ENCODE measurements around the gene ZEB2.
A peak's percentile ranks its signal among the peaks of the same experiment; 100 is the strongest.

Gene ZEB2

GRCh38 chr2:144475569-144476275, 44.2 kb downstream of the ZEB2 start:
- no peak overlapping the region for H3K27ac ChIP-seq
- H3K27me3 ChIP-seq (ENCODE audit: insufficient read depth, low read depth) = no peaks in the 10 kb centered on the region
- TF ChIP-seq, protein P1, sequence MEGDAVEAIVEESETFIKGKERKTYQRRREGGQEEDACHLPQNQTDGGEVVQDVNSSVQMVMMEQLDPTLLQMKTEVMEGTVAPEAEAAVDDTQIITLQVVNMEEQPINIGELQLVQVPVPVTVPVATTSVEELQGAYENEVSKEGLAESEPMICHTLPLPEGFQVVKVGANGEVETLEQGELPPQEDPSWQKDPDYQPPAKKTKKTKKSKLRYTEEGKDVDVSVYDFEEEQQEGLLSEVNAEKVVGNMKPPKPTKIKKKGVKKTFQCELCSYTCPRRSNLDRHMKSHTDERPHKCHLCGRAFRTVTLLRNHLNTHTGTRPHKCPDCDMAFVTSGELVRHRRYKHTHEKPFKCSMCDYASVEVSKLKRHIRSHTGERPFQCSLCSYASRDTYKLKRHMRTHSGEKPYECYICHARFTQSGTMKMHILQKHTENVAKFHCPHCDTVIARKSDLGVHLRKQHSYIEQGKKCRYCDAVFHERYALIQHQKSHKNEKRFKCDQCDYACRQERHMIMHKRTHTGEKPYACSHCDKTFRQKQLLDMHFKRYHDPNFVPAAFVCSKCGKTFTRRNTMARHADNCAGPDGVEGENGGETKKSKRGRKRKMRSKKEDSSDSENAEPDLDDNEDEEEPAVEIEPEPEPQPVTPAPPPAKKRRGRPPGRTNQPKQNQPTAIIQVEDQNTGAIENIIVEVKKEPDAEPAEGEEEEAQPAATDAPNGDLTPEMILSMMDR (conservative IDR thresholded peaks at IDR 0.05; ENCODE audit: low read depth, low read length) = no peak
- H3K4me2 ChIP-seq = peak overlapping the region; percentile 29; the same call in 1 of the 2 replicates
- no peak overlapping the region for H2AFZ ChIP-seq (ENCODE audit: low read depth)
- H3K79me2 ChIP-seq (ENCODE audit: insufficient read depth, low read depth) = no peaks in the 10 kb centered on the region
- peaks cover 60% of the 10 kb centered on the region for H3K4me1 ChIP-seq (ENCODE audit: low read depth, poor library complexity, severe bottlenecking)
- H3K4me3 ChIP-seq (IDR thresholded peaks at IDR 0.05; ENCODE audit: insufficient read depth, low read depth, low read length) = no peak overlapping the region
- no peak overlapping the region for H3K9ac ChIP-seq
- no peaks in the 10 kb centered on the region for H4K20me1 ChIP-seq (ENCODE audit: insufficient read depth)
- H3K36me3 ChIP-seq (ENCODE audit: insufficient read depth) = no peaks in the 10 kb centered on the region

DNA sequence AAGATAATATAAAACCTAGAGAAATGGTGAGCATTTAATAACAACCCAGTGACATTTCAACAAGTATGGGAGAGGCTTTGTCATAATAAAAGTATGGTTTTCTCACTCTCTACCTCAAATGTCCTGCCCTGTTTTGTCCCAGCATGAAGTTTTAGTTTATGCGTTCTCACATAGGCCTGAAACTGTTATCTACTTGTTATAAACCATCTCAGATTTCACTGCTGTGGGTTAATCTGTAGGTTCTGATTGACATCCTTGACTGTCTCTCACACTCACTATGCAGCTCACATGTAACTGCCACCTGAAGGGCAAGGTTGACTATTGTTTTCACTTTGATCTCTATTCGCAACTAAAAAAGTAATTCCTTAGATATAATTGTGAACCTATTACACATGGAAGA, 44.9 kb downstream of the ZEB2 start:
- H4K20me1 ChIP-seq (ENCODE audit: insufficient read depth) = no peaks in the 10 kb centered on the region
- no peaks in the 10 kb centered on the region for H3K27me3 ChIP-seq (ENCODE audit: insufficient read depth, low read depth)
- TF ChIP-seq, protein P1 (conservative IDR thresholded peaks at IDR 0.05; ENCODE audit: low read depth, low read length) = no peak
- no peaks in the 10 kb centered on the region for H3K79me2 ChIP-seq (ENCODE audit: insufficient read depth, low read depth)
- no peak overlapping the region for H3K4me3 ChIP-seq (IDR thresholded peaks at IDR 0.05; ENCODE audit: insufficient read depth, low read depth, low read length)
- no peak overlapping the region for H2AFZ ChIP-seq (ENCODE audit: low read depth)
- H3K27ac ChIP-seq = peak overlapping the region; percentile 15; the same call in 1 of the 2 replicates
- H3K9ac ChIP-seq = no peak overlapping the region
- H3K4me2 ChIP-seq = peak overlapping the region; percentile 29; the same call in 1 of the 2 replicates
- H3K4me1 ChIP-seq (ENCODE audit: low read depth, poor library complexity, severe bottlenecking) = peaks cover 67% of the 10 kb centered on the region
- no peaks in the 10 kb centered on the region for H3K36me3 ChIP-seq (ENCODE audit: insufficient read depth)

DNA sequence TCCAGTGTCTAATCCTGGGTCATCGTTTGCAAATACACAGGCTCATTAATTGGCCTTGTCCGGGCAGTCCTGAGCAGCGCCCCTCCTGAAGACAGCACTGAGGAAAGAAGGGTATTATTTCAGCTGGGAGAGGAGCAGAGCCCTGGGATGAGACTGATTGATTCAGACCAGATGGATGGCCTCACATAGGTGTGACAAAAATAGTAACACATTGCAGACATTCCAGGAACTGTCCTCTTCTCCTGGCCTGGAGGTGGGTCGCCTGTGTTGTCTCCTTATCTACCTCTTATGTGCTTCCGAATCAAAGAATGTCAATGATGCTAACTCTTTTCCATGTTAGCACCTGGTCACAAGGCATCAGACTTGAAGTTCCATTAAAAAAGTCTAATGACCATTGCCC, 45.9 kb downstream of the ZEB2 start:
- peaks cover 76% of the 10 kb centered on the region for H3K4me1 ChIP-seq (ENCODE audit: low read depth, poor library complexity, severe bottlenecking)
- H3K27ac ChIP-seq = no peak overlapping the region
- no peak overlapping the region for H2AFZ ChIP-seq (ENCODE audit: low read depth)
- no peaks in the 10 kb centered on the region for H3K36me3 ChIP-seq (ENCODE audit: insufficient read depth)
- H3K27me3 ChIP-seq (ENCODE audit: insufficient read depth, low read depth) = no peaks in the 10 kb centered on the region
- TF ChIP-seq, protein P1 (conservative IDR thresholded peaks at IDR 0.05; ENCODE audit: low read depth, low read length) = no peak
- H3K9ac ChIP-seq = no peak overlapping the region
- peak overlapping the region; percentile 29; the same call in 1 of the 2 replicates for H3K4me2 ChIP-seq
- no peak overlapping the region for H3K4me3 ChIP-seq (IDR thresholded peaks at IDR 0.05; ENCODE audit: insufficient read depth, low read depth, low read length)
- H3K79me2 ChIP-seq (ENCODE audit: insufficient read depth, low read depth) = no peaks in the 10 kb centered on the region
- H4K20me1 ChIP-seq (ENCODE audit: insufficient read depth) = no peaks in the 10 kb centered on the region

GRCh38 chr2:144472911-144473310, 47.0 kb downstream of the ZEB2 start:
- Histone ChIP-seq H3K9ac (no peak overlapping the region), H3K27me3 (ENCODE audit: insufficient read depth, low read depth) (no peaks in the 10 kb centered on the region), H3K79me2 (ENCODE audit: insufficient read depth, low read depth) (no peaks in the 10 kb centered on the region), H3K4me1 (ENCODE audit: low read depth, poor library complexity, severe bottlenecking) (peaks cover 76% of the 10 kb centered on the region), H3K27ac (no peak overlapping the region), H3K36me3 (ENCODE audit: insufficient read depth) (no peaks in the 10 kb centered on the region), H3K4me2 (no peak overlapping the region), H3K4me3 (IDR thresholded peaks at IDR 0.05; ENCODE audit: insufficient read depth, low read depth, low read length) (no peak overlapping the region), H4K20me1 (ENCODE audit: insufficient read depth) (no peaks in the 10 kb centered on the region), H2AFZ (ENCODE audit: low read depth) (no peak overlapping the region)
- TF ChIP-seq, protein P1 (conservative IDR thresholded peaks at IDR 0.05; ENCODE audit: low read depth, low read length) = no peak

Data from KMS-11 (cell line).